ENCODE results near the gene NR2C2AP. TPM values are rescaled to one million over a fixed set of nuclear protein-coding genes. Genes with fewer than 3 reads are reported as not detected.

The NR2C2AP gene
- total RNA-seq (10 to 100 TPM; 12.5 to 24.4 (median 14.9) TPM), polyA plus RNA-seq (10 to 100 TPM in 1 of 2 donors, 1 to 10 TPM in 1; 8.8 to 27.2 TPM)
- long read RNA-seq, donor 1, transcript NR2C2AP-201 (5 exons, 1,293 nt), result major isoform, 31 of 68 reads
- long read RNA-seq, donor 1, transcript NR2C2AP-207 (4 exons, 899 nt), result minor isoform, 7 of 68 reads
- long read RNA-seq, donor 1, partial matches to known transcripts, result 5 of 68 reads
- long read RNA-seq, donor 1, other reads (novel, unspliced or antisense), result 21 of 68 reads
- long read RNA-seq, donor 2, transcript NR2C2AP-201 (5 exons, 1,293 nt), result major isoform, 5 of 9 reads
- long read RNA-seq, donor 2, partial matches to known transcripts, result 0 of 9 reads
- long read RNA-seq, donor 2, other reads (novel, unspliced or antisense), result 0 of 9 reads
- long read RNA-seq, donor 3, transcript NR2C2AP-201 (5 exons, 1,293 nt), result major isoform, 13 of 25 reads
- long read RNA-seq, donor 3, partial matches to known transcripts, result 4 of 25 reads
- long read RNA-seq, donor 3, other reads (novel, unspliced or antisense), result 3 of 25 reads

GRCh38 chr19:19203012-19203856 is at the start of gene NR2C2AP:
NR2C2AP (minus strand) TSS chr19:19203414; CDS start chr19:19203060, 354 bp downstream.
- no peaks in the 10 kb centered on the region for H3K36me3 ChIP-seq
- intact Hi-C loops (cut with DNase I), result no loop called here
- H3K27me3 ChIP-seq, result no peaks in the 10 kb centered on the region
- TF ChIP-seq CTCF (IDR thresholded peaks at IDR 0.05) (peak in 1 of 3 donors; percentile 4), POLR2A (IDR thresholded peaks at IDR 0.05) (no peak)
- no peaks in the 10 kb centered on the region for H3K9me3 ChIP-seq
- peak within 1 kb of the TSS; percentile 51 for H3K4me3 ChIP-seq
- WGBS, 3 donors, result 4 to 5% (median 5%) methylated on average over 56 to 60 of the region's 60 CpGs
- DNase-seq, result peak; percentile 89 to 95 (median 92)
- peak within 1 kb of the TSS; percentile 52 to 54 for H3K27ac ChIP-seq
- peaks cover 3% of the 10 kb centered on the region for H3K4me1 ChIP-seq (ENCODE audit: insufficient read depth)

- H3K36me3 ChIP-seq, result no peaks in the 10 kb centered on the region
- no peak for DNase-seq
- H3K27me3 ChIP-seq, result no peaks in the 10 kb centered on the region
- 24 to 32% (median 31%) methylated on average over 5 of the region's 5 CpGs for WGBS, 3 donors
- H3K4me3 ChIP-seq, result no peak overlapping the region
- no peak overlapping the region for H3K27ac ChIP-seq
- TF ChIP-seq EP300 (IDR thresholded peaks at IDR 0.05) (no peak), CTCF (IDR thresholded peaks at IDR 0.05) (no peak), POLR2A (IDR thresholded peaks at IDR 0.05) (no peak)
- H3K9me3 ChIP-seq, result no peaks in the 10 kb centered on the region
- intact Hi-C loops (cut with DNase I), result no loop called here
- H3K4me1 ChIP-seq (ENCODE audit: insufficient read depth), result no peaks in the 10 kb centered on the region
Observed at GRCh38 chr19:19250196-19250801, 47.1 kb upstream of the NR2C2AP start.

GRCh38 chr19:19240476-19240875 is 37.3 kb upstream of the NR2C2AP start:
- no peaks in the 10 kb centered on the region for H3K4me1 ChIP-seq (ENCODE audit: insufficient read depth)
- TF ChIP-seq EP300 (IDR thresholded peaks at IDR 0.05) (no peak), CTCF (IDR thresholded peaks at IDR 0.05) (no peak), POLR2A (IDR thresholded peaks at IDR 0.05) (no peak)
- H3K4me3 ChIP-seq, result no peak overlapping the region
- H3K36me3 ChIP-seq, result no peaks in the 10 kb centered on the region
- 75 to 79% (median 77%) methylated on average over 9 of the region's 9 CpGs for whole genome bisulfite sequencing, 3 donors
- intact Hi-C loops (cut with DNase I), result no loop called here
- H3K27me3 ChIP-seq, result no peaks in the 10 kb centered on the region
- DNase-seq, result no peak
- no peaks in the 10 kb centered on the region for H3K9me3 ChIP-seq
- no peak overlapping the region for H3K27ac ChIP-seq

GRCh38 chr19:19239675-19240074 is 36.5 kb upstream of the NR2C2AP start:
- TF ChIP-seq EP300 (IDR thresholded peaks at IDR 0.05), result no peak
- TF ChIP-seq CTCF (IDR thresholded peaks at IDR 0.05), result no peak
- TF ChIP-seq POLR2A (IDR thresholded peaks at IDR 0.05), result no peak

More at GRCh38 chr19:19239675-19240074, 36.5 kb upstream of the NR2C2AP start:
- intact Hi-C loops (cut with DNase I), result no loop called here
- DNase-seq, result no peak
- Histone ChIP-seq H3K27me3 (no peaks in the 10 kb centered on the region), H3K36me3 (no peaks in the 10 kb centered on the region), H3K27ac (no peak overlapping the region), H3K4me3 (no peak overlapping the region), H3K9me3 (peaks cover 0 to 4% of the 10 kb centered on the region in 2 donors), H3K4me1 (ENCODE audit: insufficient read depth) (no peaks in the 10 kb centered on the region)

Measured in ovary (tissue), 10 donors.